Mesenchymal stem cell (in vitro differentiated cells and primary cell): ENCODE measurements around the gene GBA3.

Experiments
- DNase-seq: peaks from one replicate; pipeline ENCODE4 v3.0.0-alpha.2; 2013
- H2AFZ ChIP-seq: one replicate; pipeline ENCODE4 v1.6.1; 2013; ENCODE audit warnings: low read depth, mild to moderate bottlenecking, control low read depth, inconsistent platforms, low read length, moderate library complexity
- H2AK5ac ChIP-seq: 2 replicates; pipeline ENCODE4 v1.6.1; 2013; ENCODE audit warnings: low read length, moderate library complexity, mild to moderate bottlenecking, inconsistent platforms; ENCODE audit not compliant: severe bottlenecking
- H2BK120ac ChIP-seq: one replicate; pipeline ENCODE4 v1.6.1; 2013; ENCODE audit warnings: low read depth, mild to moderate bottlenecking, inconsistent platforms, low read length, moderate library complexity
- H2BK12ac ChIP-seq, 2 experiments: one replicate each; pipeline ENCODE4 v1.6.1; 2013; ENCODE audit warnings: inconsistent platforms in 2 of 2, low read length in 2 of 2, mild to moderate bottlenecking in 2 of 2, moderate library complexity in 2 of 2, control low read depth in 1 of 2
- H2BK15ac ChIP-seq: one replicate; pipeline ENCODE4 v1.6.1; 2013; ENCODE audit warnings: mild to moderate bottlenecking, low read depth, inconsistent platforms; ENCODE audit not compliant: poor library complexity, severe bottlenecking
- H2BK5ac ChIP-seq: 2 replicates; pipeline ENCODE4 v1.6.1; 2013; ENCODE audit warnings: low read depth, mild to moderate bottlenecking, low read length, control low read depth, inconsistent platforms; ENCODE audit not compliant: poor library complexity, severe bottlenecking
- H3K14ac ChIP-seq, 2 experiments: one replicate each; pipeline ENCODE4 v1.6.1; 2013; ENCODE audit warnings: inconsistent platforms in 2 of 2, low read length in 2 of 2, control low read depth in 1 of 2, mild to moderate bottlenecking in 1 of 2, moderate library complexity in 1 of 2
- H3K18ac ChIP-seq, 2 experiments: one replicate each; pipeline ENCODE4 v1.6.1; 2013; ENCODE audit warnings: inconsistent platforms in 2 of 2, low read length in 2 of 2, control low read depth in 1 of 2, low read depth in 1 of 2, mild to moderate bottlenecking in 1 of 2
- H3K23ac ChIP-seq, 2 experiments: one replicate each; pipeline ENCODE4 v1.6.1; 2013; ENCODE audit warnings: inconsistent platforms in 2 of 2, low read length in 2 of 2, mild to moderate bottlenecking in 2 of 2, moderate library complexity in 2 of 2, control low read depth in 1 of 2
- H3K27ac ChIP-seq: 2 replicates; pipeline ENCODE4 v1.5.1; 2013; ENCODE audit warnings: mild to moderate bottlenecking, moderate library complexity, low read length, control low read depth, inconsistent platforms; ENCODE audit not compliant: poor library complexity, severe bottlenecking
- H3K27me3 ChIP-seq, 2 experiments: 2 replicates each; pipeline versions ENCODE4 v1.6.1 to v1.7.0; 2013; ENCODE audit warnings: low read length in 2 of 2, mild to moderate bottlenecking in 2 of 2, moderate library complexity in 2 of 2, control low read depth in 1 of 2, inconsistent platforms in 1 of 2; ENCODE audit not compliant: control insufficient read depth in 1 of 2, insufficient read depth in 1 of 2
- H3K36me3 ChIP-seq, 2 experiments: 2 replicates each; pipeline versions ENCODE4 v1.6.1 to v1.7.0; 2013; ENCODE audit warnings: low read length in 2 of 2, control low read depth in 1 of 2, inconsistent platforms in 1 of 2, low read depth in 1 of 2, mild to moderate bottlenecking in 1 of 2; ENCODE audit not compliant: insufficient read depth in 2 of 2, control insufficient read depth in 1 of 2
- H3K4ac ChIP-seq, 2 experiments: one replicate each; pipeline ENCODE4 v1.6.1; 2013; ENCODE audit warnings: inconsistent platforms in 2 of 2, low read length in 2 of 2, mild to moderate bottlenecking in 2 of 2, moderate library complexity in 2 of 2, control low read depth in 1 of 2, low read depth in 1 of 2
- H3K4me1 ChIP-seq: 2 replicates; pipeline ENCODE4 v1.6.1; 2013; ENCODE audit warnings: low read depth, low read length, control low read depth; ENCODE audit not compliant: control insufficient read depth, insufficient read depth
- H3K4me2 ChIP-seq: 2 replicates; pipeline ENCODE4 v1.6.1; 2013; ENCODE audit warnings: low read length, mild to moderate bottlenecking, inconsistent platforms; ENCODE audit not compliant: poor library complexity, severe bottlenecking
- H3K4me3 ChIP-seq, 2 experiments: 2 replicates each; pipeline versions ENCODE4 v1.5.1 to v1.7.0; 2013; ENCODE audit warnings: low read length in 2 of 2, mild to moderate bottlenecking in 2 of 2, control low read depth in 1 of 2, low read depth in 1 of 2; ENCODE audit not compliant: insufficient read depth in 1 of 2
- H3K79me1 ChIP-seq: replicated peaks from 2 replicates; pipeline ENCODE4 v1.6.1; 2013; ENCODE audit warnings: mild to moderate bottlenecking, control low read depth, low read length, inconsistent platforms; ENCODE audit not compliant: poor library complexity, severe bottlenecking
- H3K9ac ChIP-seq: 2 replicates; pipeline ENCODE4 v1.7.0; 2013; ENCODE audit warnings: mild to moderate bottlenecking, low read length, moderate library complexity
- H3K9me3 ChIP-seq: 2 replicates; pipeline ENCODE4 v1.7.0; 2013; ENCODE audit warnings: mild to moderate bottlenecking, low read length; ENCODE audit not compliant: control insufficient read depth
- H4K8ac ChIP-seq: one replicate; pipeline ENCODE4 v1.6.1; 2013; ENCODE audit warnings: inconsistent platforms, mild to moderate bottlenecking, low read length, moderate library complexity
- H4K91ac ChIP-seq: one replicate; pipeline ENCODE4 v1.6.1; 2013; ENCODE audit warnings: mild to moderate bottlenecking, low read length, inconsistent platforms
- WGBS: methylation state at CpG from one replicate; pipeline ENCODE4 v1.1.7; 2013; ENCODE audit warnings: mixed read lengths; 5-methylcytosine and 5-hydroxymethylcytosine counted together

The GBA3 gene

DNA sequence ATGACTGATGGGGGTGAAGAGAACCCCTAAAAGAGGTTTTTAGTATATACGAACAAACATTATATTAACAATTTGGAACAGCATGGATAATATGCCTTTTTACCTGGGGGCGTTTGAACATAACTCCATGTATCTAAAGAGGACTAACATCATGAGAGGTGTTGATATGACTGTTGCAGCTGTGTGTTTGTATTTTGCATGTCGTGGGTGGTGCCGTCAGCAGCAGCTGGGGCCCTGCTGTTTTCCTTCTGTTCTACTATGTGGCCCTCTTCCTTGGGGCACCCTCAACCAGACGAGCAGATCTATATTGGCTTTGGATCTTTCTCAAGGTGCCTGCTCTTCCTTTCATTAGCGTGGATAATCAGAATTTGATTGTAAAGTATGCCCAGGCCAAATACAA, 11.2 kb downstream of the GBA3 start:
- Histone ChIP-seq H3K27ac (no peak overlapping the region), H3K4me2 (no peak overlapping the region), H2BK120ac (no peak overlapping the region), H3K23ac (no peak overlapping the region), H2BK15ac (no peak overlapping the region), H3K14ac (no peak overlapping the region), H3K79me1 (no peaks in the 10 kb centered on the region), H2AFZ (no peak overlapping the region), H3K9me3 (no peaks in the 10 kb centered on the region), H3K4me3 (no peak overlapping the region), H3K4me1 (no peaks in the 10 kb centered on the region), H3K18ac (no peak overlapping the region), H2BK5ac (no peak overlapping the region), H2AK5ac (no peak overlapping the region), H4K91ac (no peak overlapping the region), H3K4ac (no peak overlapping the region), H4K8ac (no peak overlapping the region), H3K36me3 (no peaks in the 10 kb centered on the region), H3K27me3 (no peaks in the 10 kb centered on the region), H3K9ac (no peak overlapping the region), H2BK12ac (no peak overlapping the region)
- no peak for DNase-seq
- WGBS: 88% methylated on average over 6 of the region's 6 CpGs

DNA sequence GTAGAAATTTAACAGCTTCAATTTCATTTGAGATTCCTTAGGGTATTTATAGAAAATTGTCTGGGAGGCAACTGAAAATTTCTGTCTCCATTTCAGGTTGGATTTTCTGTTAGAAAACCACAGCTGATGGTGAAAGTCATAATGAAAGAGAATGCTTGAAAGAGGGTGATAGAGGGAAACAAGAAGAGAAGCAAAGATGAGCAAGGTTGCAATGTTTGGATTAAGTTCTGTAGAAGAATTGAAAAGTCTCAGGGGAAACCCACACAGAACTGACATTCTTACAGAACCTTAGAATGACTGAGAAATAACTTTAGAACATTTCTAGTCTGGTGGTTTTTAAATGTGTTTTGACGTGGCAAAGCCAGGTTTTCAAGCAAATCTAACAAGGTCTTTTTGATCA, 14.7 kb downstream of the GBA3 start:
- Histone ChIP-seq H2BK15ac (no peak overlapping the region), H3K9ac (no peak overlapping the region), H3K79me1 (no peaks in the 10 kb centered on the region), H3K27me3 (no peaks in the 10 kb centered on the region), H3K14ac (no peak overlapping the region), H4K8ac (no peak overlapping the region), H3K4me1 (no peaks in the 10 kb centered on the region), H3K4me3 (no peak overlapping the region), H3K9me3 (no peaks in the 10 kb centered on the region), H2BK12ac (no peak overlapping the region), H4K91ac (no peak overlapping the region), H3K23ac (no peak overlapping the region), H2BK120ac (no peak overlapping the region), H3K18ac (no peak overlapping the region), H3K27ac (no peak overlapping the region), H2AFZ (no peak overlapping the region), H3K36me3 (no peaks in the 10 kb centered on the region), H2AK5ac (no peak overlapping the region), H3K4ac (no peak overlapping the region), H2BK5ac (no peak overlapping the region), H3K4me2 (no peak overlapping the region)
- no peak for DNase-seq
- 44% methylated on average over 1 of the region's 1 CpG for WGBS

DNA sequence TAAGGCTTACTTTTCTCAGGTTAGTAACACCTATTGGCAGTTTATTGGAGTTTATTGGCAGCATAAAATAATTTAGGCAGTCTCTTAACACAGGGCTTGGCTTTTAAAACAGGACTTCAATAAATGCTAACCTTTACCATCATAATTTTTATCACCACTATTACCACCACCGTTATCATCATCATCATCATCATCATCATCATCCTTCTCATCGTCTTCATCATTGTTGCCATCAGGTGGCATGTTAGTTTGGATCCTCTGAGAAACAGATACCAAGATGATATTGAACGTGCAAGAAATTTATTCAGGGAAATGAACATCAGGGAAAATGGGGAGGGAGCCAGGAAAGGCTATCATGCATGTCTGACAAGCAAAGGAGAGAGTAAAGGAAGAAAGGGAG, 16.2 kb downstream of the GBA3 start:
- no peak overlapping the region for H3K27ac ChIP-seq
- H3K27me3 ChIP-seq: no peaks in the 10 kb centered on the region
- H3K4me3 ChIP-seq: no peak overlapping the region
- no peak overlapping the region for H2BK5ac ChIP-seq
- no peak overlapping the region for H3K4ac ChIP-seq
- H3K4me2 ChIP-seq: no peak overlapping the region
- no peak overlapping the region for H3K14ac ChIP-seq
- no peaks in the 10 kb centered on the region for H3K36me3 ChIP-seq
- H2BK15ac ChIP-seq: no peak overlapping the region
- H2BK120ac ChIP-seq: no peak overlapping the region
- no peak overlapping the region for H4K8ac ChIP-seq
- no peak overlapping the region for H2BK12ac ChIP-seq
- H3K23ac ChIP-seq: no peak overlapping the region
- H3K18ac ChIP-seq: no peak overlapping the region
- no peaks in the 10 kb centered on the region for H3K4me1 ChIP-seq
- H3K79me1 ChIP-seq: no peaks in the 10 kb centered on the region
- 88% methylated on average over 3 of the region's 3 CpGs for WGBS
- H2AK5ac ChIP-seq: no peak overlapping the region
- DNase-seq: no peak
- H4K91ac ChIP-seq: no peak overlapping the region
- H3K9me3 ChIP-seq: no peaks in the 10 kb centered on the region
- no peak overlapping the region for H3K9ac ChIP-seq
- no peak overlapping the region for H2AFZ ChIP-seq

DNA sequence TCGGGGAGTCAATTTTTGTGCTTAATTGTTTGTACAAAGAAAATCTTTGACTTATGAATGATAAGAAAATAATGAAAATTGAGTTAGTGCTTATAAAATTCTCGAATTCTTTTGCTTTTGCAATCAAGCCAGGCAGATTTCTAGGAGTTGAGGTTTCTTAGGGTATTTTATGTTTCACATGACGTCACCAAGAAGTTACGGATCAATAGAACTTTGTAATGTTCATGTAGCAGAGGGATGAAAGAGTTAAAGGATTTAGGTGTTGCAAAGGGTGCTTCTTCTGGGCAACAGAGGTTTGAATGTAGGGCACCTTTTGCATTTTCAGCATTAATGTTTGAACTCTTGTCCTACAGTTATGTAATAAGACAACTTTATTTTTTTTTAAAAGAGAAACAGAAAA, 19.4 kb downstream of the GBA3 start:
- Histone ChIP-seq H3K4me1 (no peaks in the 10 kb centered on the region), H3K4me3 (no peak overlapping the region), H3K79me1 (no peaks in the 10 kb centered on the region), H3K14ac (no peak overlapping the region), H2BK12ac (no peak overlapping the region), H2AFZ (no peak overlapping the region), H3K4ac (no peak overlapping the region), H3K36me3 (no peaks in the 10 kb centered on the region), H3K27ac (no peak overlapping the region), H4K91ac (no peak overlapping the region), H4K8ac (no peak overlapping the region), H2BK120ac (no peak overlapping the region), H2BK5ac (no peak overlapping the region), H3K9ac (no peak overlapping the region), H3K23ac (no peak overlapping the region), H2AK5ac (no peak overlapping the region), H3K4me2 (no peak overlapping the region), H3K27me3 (no peaks in the 10 kb centered on the region), H3K9me3 (no peaks in the 10 kb centered on the region), H2BK15ac (no peak overlapping the region), H3K18ac (no peak overlapping the region)
- WGBS: 77% methylated on average over 4 of the region's 4 CpGs
- DNase-seq: no peak
